ENCODE measurements around the gene GABRD. TPM values are rescaled to one million over a fixed set of nuclear protein-coding genes. Genes with fewer than 3 reads are reported as not detected.

The GABRD gene
- total and polyA plus RNA-seq, 2 experiments from 2014 or later, result 2.1 to 5.1 TPM

- no peak for ATAC-seq
- Histone ChIP-seq H3K4me3 (no peak overlapping the region), H4K20me1 (replicated peaks; ENCODE audit: insufficient read depth) (no peaks in the 10 kb centered on the region), H3K4me1 (ENCODE audit: insufficient read depth) (no peaks in the 10 kb centered on the region), H3F3A (replicated peaks; ENCODE audit: low read depth) (no peaks in the 10 kb centered on the region), H3K27me3 (ENCODE audit: insufficient read depth) (no peaks in the 10 kb centered on the region), H3K27ac (ENCODE audit: low read depth) (no peak overlapping the region), H3K4me2 (no peak overlapping the region), H2AFZ (no peak overlapping the region), H3K36me3 (ENCODE audit: insufficient read depth) (no peaks in the 10 kb centered on the region), H3K79me2 (replicated peaks; ENCODE audit: insufficient read depth) (no peaks in the 10 kb centered on the region), H3K9me2 (ENCODE audit: insufficient read depth) (no peaks in the 10 kb centered on the region)
- H3K27me3 Mint-ChIP-seq (ENCODE audit: insufficient read depth, low read depth, poor library complexity), result peaks cover 7% of the 10 kb centered on the region
- no peaks in the 10 kb centered on the region for H3K9me3 Mint-ChIP-seq
- H3K4me1 Mint-ChIP-seq, result peaks cover 13% of the 10 kb centered on the region
- H3K4me3 Mint-ChIP-seq, result no peak overlapping the region
- DNase-seq (ENCODE audit: low spot score), result no peak
- peak overlapping the region; percentile 69; the same call in 1 of the 2 replicates for H3K27ac Mint-ChIP-seq
- H3K36me3 Mint-ChIP-seq (ENCODE audit: low read depth), result no peaks in the 10 kb centered on the region
- TF ChIP-seq ETS1 (IDR thresholded peaks at IDR 0.05) (no peak), NANOG (IDR thresholded peaks at IDR 0.05; ENCODE audit: borderline replicate concordance) (no peak), POLR2AphosphoS5 (IDR thresholded peaks at IDR 0.05; ENCODE audit: low read depth) (no peak), STAT1 (IDR thresholded peaks at IDR 0.05; ENCODE audit: unreplicated experiment) (no peak), EZH2 (IDR thresholded peaks at IDR 0.05; ENCODE audit: low read depth, unreplicated experiment) (no peak), JUNB (IDR thresholded peaks at IDR 0.05; ENCODE audit: unreplicated experiment) (no peak), CTCF (conservative IDR thresholded peaks at IDR 0.05; ENCODE audit: low read depth in 2 of 2) (no peak), CREB1 (CRISPR knock-in tag; IDR thresholded peaks at IDR 0.05; ENCODE audit: low read depth) (no peak), ZNF462 (CRISPR knock-in tag; IDR thresholded peaks at IDR 0.05) (no peak), EZH2phosphoT487 (IDR thresholded peaks at IDR 0.05; ENCODE audit: unreplicated experiment) (no peak), ZNF331 (CRISPR knock-in tag; IDR thresholded peaks at IDR 0.05; ENCODE audit: low read depth) (no peak), REST (IDR thresholded peaks at IDR 0.05; ENCODE audit: unreplicated experiment) (no peak), ZNF114 (CRISPR knock-in tag; IDR thresholded peaks at IDR 0.05) (no peak)
Measured at GRCh38 chr1:1989102-1989542, 30.0 kb upstream of the GABRD start.
